ENCODE data around the gene SNX20. TPM values are rescaled to one million over a fixed set of nuclear protein-coding genes. Genes with fewer than 3 reads are reported as not detected.

SNX20 gene
- total RNA-seq, 1 donor from 2014 or later = 0.69 TPM

- Histone ChIP-seq H3K27me3 (ENCODE audit: low read depth) (peaks cover 47% of the 10 kb centered on the region), H3K36me3 (no peaks in the 10 kb centered on the region), H3K4me1 (no peaks in the 10 kb centered on the region), H3K4me3 (no peak overlapping the region), H3K9me3 (replicated peaks) (no peaks in the 10 kb centered on the region), H3K27ac (replicated peaks) (no peak overlapping the region)
- intact Hi-C loops (cut with micrococcal nuclease) = no loop called here
- TF ChIP-seq, protein P1, sequence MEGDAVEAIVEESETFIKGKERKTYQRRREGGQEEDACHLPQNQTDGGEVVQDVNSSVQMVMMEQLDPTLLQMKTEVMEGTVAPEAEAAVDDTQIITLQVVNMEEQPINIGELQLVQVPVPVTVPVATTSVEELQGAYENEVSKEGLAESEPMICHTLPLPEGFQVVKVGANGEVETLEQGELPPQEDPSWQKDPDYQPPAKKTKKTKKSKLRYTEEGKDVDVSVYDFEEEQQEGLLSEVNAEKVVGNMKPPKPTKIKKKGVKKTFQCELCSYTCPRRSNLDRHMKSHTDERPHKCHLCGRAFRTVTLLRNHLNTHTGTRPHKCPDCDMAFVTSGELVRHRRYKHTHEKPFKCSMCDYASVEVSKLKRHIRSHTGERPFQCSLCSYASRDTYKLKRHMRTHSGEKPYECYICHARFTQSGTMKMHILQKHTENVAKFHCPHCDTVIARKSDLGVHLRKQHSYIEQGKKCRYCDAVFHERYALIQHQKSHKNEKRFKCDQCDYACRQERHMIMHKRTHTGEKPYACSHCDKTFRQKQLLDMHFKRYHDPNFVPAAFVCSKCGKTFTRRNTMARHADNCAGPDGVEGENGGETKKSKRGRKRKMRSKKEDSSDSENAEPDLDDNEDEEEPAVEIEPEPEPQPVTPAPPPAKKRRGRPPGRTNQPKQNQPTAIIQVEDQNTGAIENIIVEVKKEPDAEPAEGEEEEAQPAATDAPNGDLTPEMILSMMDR (IDR thresholded peaks at IDR 0.05; ENCODE audit: borderline replicate concordance) = no peak
- DNase-seq = no peak
These were observed 34.8 kb downstream of the SNX20 start for GRCh38 chr16:50646345-50646744.

DNA sequence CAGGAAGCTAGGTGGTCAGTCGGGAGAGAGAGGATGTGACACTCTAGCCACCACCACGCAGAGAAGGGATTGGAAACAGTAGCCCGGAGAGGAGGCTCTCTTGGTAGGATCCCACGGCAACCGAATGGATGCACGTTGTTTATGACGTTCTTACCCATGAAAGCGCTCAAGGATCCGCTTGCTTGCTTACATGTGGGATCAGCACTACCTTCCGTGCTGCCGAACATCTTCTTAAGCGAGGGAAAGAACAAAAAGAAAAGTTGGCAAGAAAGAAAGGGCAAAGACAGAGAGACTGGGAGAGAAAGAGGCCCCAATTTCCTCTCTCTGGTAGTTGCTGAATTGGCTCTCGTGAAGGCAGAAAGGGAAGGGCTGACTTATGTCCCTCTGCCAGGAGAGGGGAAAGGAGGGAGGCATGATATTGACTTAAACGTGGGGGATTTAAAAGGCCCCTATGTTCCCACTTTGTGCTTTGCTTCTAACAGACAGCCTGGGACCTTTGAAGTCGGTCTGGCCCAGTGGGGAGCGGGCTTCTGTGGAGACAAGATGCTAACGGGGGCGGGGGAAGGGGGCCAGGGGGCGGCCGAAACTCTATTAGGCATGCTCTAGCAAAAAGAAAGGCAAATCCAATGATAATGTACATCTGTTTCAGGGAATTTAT lies 35.4 kb downstream of the SNX20 start:
- Histone ChIP-seq H3K27ac (replicated peaks) (no peak overlapping the region), H3K36me3 (no peaks in the 10 kb centered on the region)
- intact Hi-C loops (cut with micrococcal nuclease) = no loop called here

GRCh38 chr16:50644729-50645128 lies 36.4 kb downstream of the SNX20 start:
- Histone ChIP-seq H3K27ac (replicated peaks) (no peak overlapping the region), H3K36me3 (no peaks in the 10 kb centered on the region), H3K4me3 (no peak overlapping the region), H3K27me3 (ENCODE audit: low read depth) (peaks cover 53% of the 10 kb centered on the region), H3K9me3 (replicated peaks) (no peaks in the 10 kb centered on the region), H3K4me1 (no peaks in the 10 kb centered on the region)
- intact Hi-C loops (cut with micrococcal nuclease) = no loop called here
- TF ChIP-seq, protein P1 (IDR thresholded peaks at IDR 0.05; ENCODE audit: borderline replicate concordance) = peak; percentile 57
- no peak for DNase-seq

More for the DNA sequence above, 35.4 kb downstream of the SNX20 start:
- no peaks in the 10 kb centered on the region for H3K9me3 ChIP-seq (replicated peaks)
- no peaks in the 10 kb centered on the region for H3K4me1 ChIP-seq
- TF ChIP-seq, protein P1 (IDR thresholded peaks at IDR 0.05; ENCODE audit: borderline replicate concordance) = no peak
- no peak overlapping the region for H3K4me3 ChIP-seq
- peaks cover 52% of the 10 kb centered on the region for H3K27me3 ChIP-seq (ENCODE audit: low read depth)
- no peak for DNase-seq

DNA sequence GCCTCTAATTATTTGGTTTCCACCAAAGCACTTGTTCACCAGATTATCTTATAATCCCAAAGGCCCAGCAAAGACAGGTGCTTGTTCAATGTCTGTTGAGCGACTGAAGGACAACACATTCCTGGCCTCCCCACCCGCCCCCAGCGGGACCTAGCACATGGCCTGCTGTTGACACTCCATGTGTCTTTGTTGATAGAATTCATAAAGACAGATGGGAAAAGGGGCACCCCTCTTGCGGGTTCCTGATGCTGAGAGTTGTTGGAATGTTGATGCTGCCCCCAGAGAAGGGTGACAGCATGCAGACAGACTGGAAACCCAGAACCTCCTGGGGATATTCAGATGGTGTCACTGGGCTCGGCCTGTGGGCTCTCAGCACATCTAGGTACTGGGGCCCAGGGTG lies 36.9 kb downstream of the SNX20 start:
- intact Hi-C loops (cut with micrococcal nuclease) = no loop called here
- peaks cover 53% of the 10 kb centered on the region for H3K27me3 ChIP-seq (ENCODE audit: low read depth)
- H3K27ac ChIP-seq (replicated peaks) = no peak overlapping the region
- no peaks in the 10 kb centered on the region for H3K9me3 ChIP-seq (replicated peaks)
- TF ChIP-seq, protein P1 (IDR thresholded peaks at IDR 0.05; ENCODE audit: borderline replicate concordance) = no peak
- H3K4me1 ChIP-seq = no peaks in the 10 kb centered on the region
- H3K36me3 ChIP-seq = no peaks in the 10 kb centered on the region
- DNase-seq = no peak
- no peak overlapping the region for H3K4me3 ChIP-seq

GRCh38 chr16:50643192-50643591 lies 37.9 kb downstream of the SNX20 start:
- TF ChIP-seq, protein P1 (IDR thresholded peaks at IDR 0.05; ENCODE audit: borderline replicate concordance) = no peak
- Histone ChIP-seq H3K27ac (replicated peaks) (no peak overlapping the region), H3K36me3 (no peaks in the 10 kb centered on the region), H3K9me3 (replicated peaks) (no peaks in the 10 kb centered on the region), H3K27me3 (ENCODE audit: low read depth) (peaks cover 53% of the 10 kb centered on the region), H3K4me1 (no peaks in the 10 kb centered on the region), H3K4me3 (no peak overlapping the region)
- no peak for DNase-seq
- intact Hi-C loops (cut with micrococcal nuclease) = no loop called here
